Smooth muscle cell (in vitro differentiated cells): ENCODE measurements around the gene MID1IP1. TPM values are rescaled to one million over a fixed set of nuclear protein-coding genes. Genes with fewer than 3 reads are reported as not detected.

Source experiments
- DNase-seq: peaks from one replicate; lab custom pipeline; 2025; ENCODE audit not compliant: unreplicated experiment; lab: John Stamatoyannopoulos, UW
- H2AFZ ChIP-seq: fragments of 200-600 bp; sonication (generic); 2 replicates; pipeline ENCODE4 v1.6.0; 2016; ENCODE audit warnings: antibody characterized with exemption, low read depth, mild to moderate bottlenecking
- H3F3A ChIP-seq: fragments of 200-600 bp; sonication (generic); 2 replicates; pipeline ENCODE4 v1.6.0; 2017; ENCODE audit warnings: antibody characterized with exemption, low read depth
- H3K27ac ChIP-seq: fragments of 200-600 bp; sonication (generic); 2 replicates; pipeline ENCODE4 v1.5.1; 2016; ENCODE audit warnings: low read depth, mild to moderate bottlenecking
- H3K27me3 ChIP-seq: fragments of 200-600 bp; sonication (generic); 2 replicates; pipeline ENCODE4 v1.6.1; 2016; ENCODE audit warnings: low read depth, mild to moderate bottlenecking
- H3K36me3 ChIP-seq: fragments of 200-600 bp; sonication (generic); 2 replicates; pipeline ENCODE4 v1.5.1; 2016; ENCODE audit warnings: low read depth
- H3K4me1 ChIP-seq: fragments of 200-600 bp; sonication (generic); 2 replicates; pipeline ENCODE4 v1.5.1; 2016; ENCODE audit warnings: low read depth
- H3K4me2 ChIP-seq: fragments of 200-600 bp; sonication (generic); 2 replicates; pipeline ENCODE4 v1.6.0; 2016; ENCODE audit warnings: mild to moderate bottlenecking
- H3K4me3 ChIP-seq: fragments of 200-600 bp; sonication (generic); 2 replicates; pipeline ENCODE4 v1.5.1; 2016; ENCODE audit warnings: mild to moderate bottlenecking
- H3K79me2 ChIP-seq: fragments of 200-600 bp; sonication (generic); 2 replicates; pipeline ENCODE4 v1.6.0; 2016; ENCODE audit warnings: low read depth, mild to moderate bottlenecking
- H3K9ac ChIP-seq: fragments of 200-600 bp; sonication (generic); 2 replicates; pipeline ENCODE4 v1.6.0; 2016; ENCODE audit warnings: low read depth
- H3K9me3 ChIP-seq: fragments of 200-600 bp; sonication (generic); replicated peaks from 2 replicates; pipeline ENCODE4 v1.5.1; 2016; ENCODE audit warnings: low read depth
- H4K20me1 ChIP-seq: fragments of 200-600 bp; sonication (generic); 2 replicates; pipeline ENCODE4 v1.6.0; 2016; ENCODE audit warnings: low read depth
- CTCF ChIP-seq: fragments of 200-600 bp; sonication (generic); IDR thresholded peaks from 2 replicates; pipeline ENCODE4 v1.5.1; 2017; ENCODE audit warnings: borderline replicate concordance, mild to moderate bottlenecking, antibody characterized with exemption; ENCODE audit not compliant: insufficient read depth, poor library complexity, severe bottlenecking
- whole genome bisulfite sequencing: methylation state at CpG from one replicate; pipeline ENCODE4 v1.1.7; 2016; ENCODE audit warnings: low lambda C conversion rate; 5-methylcytosine and 5-hydroxymethylcytosine counted together
- polyA plus RNA-seq: library from polyadenylated mRNA; unstranded; fragments of >200 nt; fragmentation: Nextera tagmentation; extraction: Ambion mirVana; gene quantifications from 2 replicates; pipeline ENCODE4 v1.2.1, GENCODE V29; 2016
- total RNA-seq: library from RNA; depleted of rRNA; stranded (reverse); fragments of >200 nt; gene quantifications from 2 replicates; pipeline ENCODE4 v1.2.3, GENCODE V29; 2014

MID1IP1 gene
- total and polyA plus RNA-seq, 2 experiments from 2014 or later, result 33.1 to 37.7 TPM

- no peaks in the 10 kb centered on the region for H3K79me2 ChIP-seq
- TF ChIP-seq CTCF, result no peak
- no peak overlapping the region for H3K27ac ChIP-seq
- H2AFZ ChIP-seq, result no peak overlapping the region
- H3K4me1 ChIP-seq, result no peaks in the 10 kb centered on the region
- H3K4me3 ChIP-seq, result no peak overlapping the region
- H4K20me1 ChIP-seq, result no peaks in the 10 kb centered on the region
- no peaks in the 10 kb centered on the region for H3K9me3 ChIP-seq
- DNase-seq, result no peak
- H3F3A ChIP-seq, result no peaks in the 10 kb centered on the region
- no peak overlapping the region for H3K4me2 ChIP-seq
- WGBS, result 78% methylated on average over 2 of the region's 2 CpGs
- no peaks in the 10 kb centered on the region for H3K36me3 ChIP-seq
- no peak overlapping the region for H3K9ac ChIP-seq
- no peaks in the 10 kb centered on the region for H3K27me3 ChIP-seq
Measured at GRCh38 chrX:38841750-38842149, 40.5 kb downstream of the MID1IP1 start.

GRCh38 chrX:38845426-38845825, 44.2 kb downstream of the MID1IP1 start:
- Histone ChIP-seq H3K4me1 (no peaks in the 10 kb centered on the region), H3F3A (no peaks in the 10 kb centered on the region), H3K4me3 (no peak overlapping the region), H3K79me2 (no peaks in the 10 kb centered on the region), H3K36me3 (no peaks in the 10 kb centered on the region), H3K9me3 (no peaks in the 10 kb centered on the region), H3K27ac (no peak overlapping the region), H3K27me3 (no peaks in the 10 kb centered on the region), H3K4me2 (no peak overlapping the region), H2AFZ (no peak overlapping the region), H4K20me1 (no peaks in the 10 kb centered on the region), H3K9ac (no peak overlapping the region)
- WGBS, result 71% methylated on average over 4 of the region's 4 CpGs
- DNase-seq, result no peak
- TF ChIP-seq CTCF, result no peak

GRCh38 chrX:38847206-38847902, 46.1 kb downstream of the MID1IP1 start:
- WGBS, result 71% methylated on average over 5 of the region's 5 CpGs
- H4K20me1 ChIP-seq, result no peaks in the 10 kb centered on the region
- no peak overlapping the region for H2AFZ ChIP-seq
- H3K9me3 ChIP-seq, result no peaks in the 10 kb centered on the region
- H3K27ac ChIP-seq, result no peak overlapping the region
- H3K27me3 ChIP-seq, result no peaks in the 10 kb centered on the region
- H3K79me2 ChIP-seq, result no peaks in the 10 kb centered on the region
- no peak for DNase-seq
- H3K36me3 ChIP-seq, result no peaks in the 10 kb centered on the region
- no peak overlapping the region for H3K4me3 ChIP-seq
- TF ChIP-seq CTCF, result no peak
- no peaks in the 10 kb centered on the region for H3F3A ChIP-seq
- no peak overlapping the region for H3K4me2 ChIP-seq
- H3K9ac ChIP-seq, result no peak overlapping the region
- H3K4me1 ChIP-seq, result no peaks in the 10 kb centered on the region

GRCh38 chrX:38847903-38848230, 46.6 kb downstream of the MID1IP1 start:
- DNase-seq, result no peak
- no peaks in the 10 kb centered on the region for H3K9me3 ChIP-seq
- no peaks in the 10 kb centered on the region for H3K4me1 ChIP-seq
- no peaks in the 10 kb centered on the region for H3K79me2 ChIP-seq
- 77% methylated on average over 1 of the region's 1 CpG for WGBS
- no peaks in the 10 kb centered on the region for H3F3A ChIP-seq
- H3K4me3 ChIP-seq, result no peak overlapping the region
- H3K27me3 ChIP-seq, result no peaks in the 10 kb centered on the region
- TF ChIP-seq CTCF, result no peak
- H3K36me3 ChIP-seq, result no peaks in the 10 kb centered on the region
- no peak overlapping the region for H3K4me2 ChIP-seq
- no peaks in the 10 kb centered on the region for H4K20me1 ChIP-seq
- H2AFZ ChIP-seq, result no peak overlapping the region
- H3K9ac ChIP-seq, result no peak overlapping the region
- H3K27ac ChIP-seq, result no peak overlapping the region
